ENCODE data around the gene N4BP3. TPM values are rescaled to one million over a fixed set of nuclear protein-coding genes. Genes with fewer than 3 reads are reported as not detected.

The N4BP3 gene
- total RNA-seq, 1 experiment from 2014 or later = 46.2 TPM

DNA sequence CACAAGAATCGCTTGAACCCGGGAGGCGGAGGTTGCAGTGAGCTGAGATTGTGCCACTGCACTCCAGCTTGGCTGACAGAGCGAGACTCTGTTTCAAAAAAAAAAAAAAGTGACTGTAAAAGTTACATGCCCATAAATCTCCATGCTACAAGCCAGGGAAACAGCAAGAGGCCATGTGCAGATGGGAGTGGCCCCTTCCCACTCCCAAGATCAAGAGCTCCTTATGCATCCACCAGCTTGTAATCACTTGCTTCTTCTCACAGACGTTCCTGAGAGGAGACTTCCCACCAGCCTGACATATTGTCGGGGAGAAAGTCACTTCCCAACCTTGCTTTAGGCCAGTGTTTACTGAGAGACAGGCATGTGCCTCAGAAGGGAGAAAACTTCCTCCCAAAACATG lies 45.6 kb upstream of the N4BP3 start:
- no peaks in the 10 kb centered on the region for H3K36me3 Mint-ChIP-seq
- TF ChIP-seq TEAD1 (CRISPR knock-in tag; IDR thresholded peaks at IDR 0.05) (no peak), NR2C2 (CRISPR knock-in tag; IDR thresholded peaks at IDR 0.05) (no peak), RORB (CRISPR knock-in tag; IDR thresholded peaks at IDR 0.05) (no peak), CBFB (CRISPR knock-in tag; IDR thresholded peaks at IDR 0.05; ENCODE audit: low read depth) (no peak), SOX15 (CRISPR knock-in tag; IDR thresholded peaks at IDR 0.05) (no peak), RELA (CRISPR knock-in tag; IDR thresholded peaks at IDR 0.05; ENCODE audit: borderline replicate concordance) (no peak), TP53 (CRISPR knock-in tag; IDR thresholded peaks at IDR 0.05) (no peak), ZNF396 (CRISPR knock-in tag; IDR thresholded peaks at IDR 0.05; ENCODE audit: borderline replicate concordance) (no peak), MXD4 (CRISPR knock-in tag; IDR thresholded peaks at IDR 0.05; ENCODE audit: borderline replicate concordance) (no peak)
- TF ChIP-seq, protein P1, sequence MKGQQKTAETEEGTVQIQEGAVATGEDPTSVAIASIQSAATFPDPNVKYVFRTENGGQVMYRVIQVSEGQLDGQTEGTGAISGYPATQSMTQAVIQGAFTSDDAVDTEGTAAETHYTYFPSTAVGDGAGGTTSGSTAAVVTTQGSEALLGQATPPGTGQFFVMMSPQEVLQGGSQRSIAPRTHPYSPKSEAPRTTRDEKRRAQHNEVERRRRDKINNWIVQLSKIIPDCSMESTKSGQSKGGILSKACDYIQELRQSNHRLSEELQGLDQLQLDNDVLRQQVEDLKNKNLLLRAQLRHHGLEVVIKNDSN (CRISPR knock-in tag; IDR thresholded peaks at IDR 0.05) = no peak
- TF ChIP-seq, protein P2, sequence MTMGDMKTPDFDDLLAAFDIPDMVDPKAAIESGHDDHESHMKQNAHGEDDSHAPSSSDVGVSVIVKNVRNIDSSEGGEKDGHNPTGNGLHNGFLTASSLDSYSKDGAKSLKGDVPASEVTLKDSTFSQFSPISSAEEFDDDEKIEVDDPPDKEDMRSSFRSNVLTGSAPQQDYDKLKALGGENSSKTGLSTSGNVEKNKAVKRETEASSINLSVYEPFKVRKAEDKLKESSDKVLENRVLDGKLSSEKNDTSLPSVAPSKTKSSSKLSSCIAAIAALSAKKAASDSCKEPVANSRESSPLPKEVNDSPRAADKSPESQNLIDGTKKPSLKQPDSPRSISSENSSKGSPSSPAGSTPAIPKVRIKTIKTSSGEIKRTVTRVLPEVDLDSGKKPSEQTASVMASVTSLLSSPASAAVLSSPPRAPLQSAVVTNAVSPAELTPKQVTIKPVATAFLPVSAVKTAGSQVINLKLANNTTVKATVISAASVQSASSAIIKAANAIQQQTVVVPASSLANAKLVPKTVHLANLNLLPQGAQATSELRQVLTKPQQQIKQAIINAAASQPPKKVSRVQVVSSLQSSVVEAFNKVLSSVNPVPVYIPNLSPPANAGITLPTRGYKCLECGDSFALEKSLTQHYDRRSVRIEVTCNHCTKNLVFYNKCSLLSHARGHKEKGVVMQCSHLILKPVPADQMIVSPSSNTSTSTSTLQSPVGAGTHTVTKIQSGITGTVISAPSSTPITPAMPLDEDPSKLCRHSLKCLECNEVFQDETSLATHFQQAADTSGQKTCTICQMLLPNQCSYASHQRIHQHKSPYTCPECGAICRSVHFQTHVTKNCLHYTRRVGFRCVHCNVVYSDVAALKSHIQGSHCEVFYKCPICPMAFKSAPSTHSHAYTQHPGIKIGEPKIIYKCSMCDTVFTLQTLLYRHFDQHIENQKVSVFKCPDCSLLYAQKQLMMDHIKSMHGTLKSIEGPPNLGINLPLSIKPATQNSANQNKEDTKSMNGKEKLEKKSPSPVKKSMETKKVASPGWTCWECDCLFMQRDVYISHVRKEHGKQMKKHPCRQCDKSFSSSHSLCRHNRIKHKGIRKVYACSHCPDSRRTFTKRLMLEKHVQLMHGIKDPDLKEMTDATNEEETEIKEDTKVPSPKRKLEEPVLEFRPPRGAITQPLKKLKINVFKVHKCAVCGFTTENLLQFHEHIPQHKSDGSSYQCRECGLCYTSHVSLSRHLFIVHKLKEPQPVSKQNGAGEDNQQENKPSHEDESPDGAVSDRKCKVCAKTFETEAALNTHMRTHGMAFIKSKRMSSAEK (CRISPR knock-in tag; IDR thresholded peaks at IDR 0.05; ENCODE audit: borderline replicate concordance) = no peak
- TF ChIP-seq, protein P3, sequence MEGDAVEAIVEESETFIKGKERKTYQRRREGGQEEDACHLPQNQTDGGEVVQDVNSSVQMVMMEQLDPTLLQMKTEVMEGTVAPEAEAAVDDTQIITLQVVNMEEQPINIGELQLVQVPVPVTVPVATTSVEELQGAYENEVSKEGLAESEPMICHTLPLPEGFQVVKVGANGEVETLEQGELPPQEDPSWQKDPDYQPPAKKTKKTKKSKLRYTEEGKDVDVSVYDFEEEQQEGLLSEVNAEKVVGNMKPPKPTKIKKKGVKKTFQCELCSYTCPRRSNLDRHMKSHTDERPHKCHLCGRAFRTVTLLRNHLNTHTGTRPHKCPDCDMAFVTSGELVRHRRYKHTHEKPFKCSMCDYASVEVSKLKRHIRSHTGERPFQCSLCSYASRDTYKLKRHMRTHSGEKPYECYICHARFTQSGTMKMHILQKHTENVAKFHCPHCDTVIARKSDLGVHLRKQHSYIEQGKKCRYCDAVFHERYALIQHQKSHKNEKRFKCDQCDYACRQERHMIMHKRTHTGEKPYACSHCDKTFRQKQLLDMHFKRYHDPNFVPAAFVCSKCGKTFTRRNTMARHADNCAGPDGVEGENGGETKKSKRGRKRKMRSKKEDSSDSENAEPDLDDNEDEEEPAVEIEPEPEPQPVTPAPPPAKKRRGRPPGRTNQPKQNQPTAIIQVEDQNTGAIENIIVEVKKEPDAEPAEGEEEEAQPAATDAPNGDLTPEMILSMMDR (IDR thresholded peaks at IDR 0.05) = no peak
- TF ChIP-seq, protein P4, sequence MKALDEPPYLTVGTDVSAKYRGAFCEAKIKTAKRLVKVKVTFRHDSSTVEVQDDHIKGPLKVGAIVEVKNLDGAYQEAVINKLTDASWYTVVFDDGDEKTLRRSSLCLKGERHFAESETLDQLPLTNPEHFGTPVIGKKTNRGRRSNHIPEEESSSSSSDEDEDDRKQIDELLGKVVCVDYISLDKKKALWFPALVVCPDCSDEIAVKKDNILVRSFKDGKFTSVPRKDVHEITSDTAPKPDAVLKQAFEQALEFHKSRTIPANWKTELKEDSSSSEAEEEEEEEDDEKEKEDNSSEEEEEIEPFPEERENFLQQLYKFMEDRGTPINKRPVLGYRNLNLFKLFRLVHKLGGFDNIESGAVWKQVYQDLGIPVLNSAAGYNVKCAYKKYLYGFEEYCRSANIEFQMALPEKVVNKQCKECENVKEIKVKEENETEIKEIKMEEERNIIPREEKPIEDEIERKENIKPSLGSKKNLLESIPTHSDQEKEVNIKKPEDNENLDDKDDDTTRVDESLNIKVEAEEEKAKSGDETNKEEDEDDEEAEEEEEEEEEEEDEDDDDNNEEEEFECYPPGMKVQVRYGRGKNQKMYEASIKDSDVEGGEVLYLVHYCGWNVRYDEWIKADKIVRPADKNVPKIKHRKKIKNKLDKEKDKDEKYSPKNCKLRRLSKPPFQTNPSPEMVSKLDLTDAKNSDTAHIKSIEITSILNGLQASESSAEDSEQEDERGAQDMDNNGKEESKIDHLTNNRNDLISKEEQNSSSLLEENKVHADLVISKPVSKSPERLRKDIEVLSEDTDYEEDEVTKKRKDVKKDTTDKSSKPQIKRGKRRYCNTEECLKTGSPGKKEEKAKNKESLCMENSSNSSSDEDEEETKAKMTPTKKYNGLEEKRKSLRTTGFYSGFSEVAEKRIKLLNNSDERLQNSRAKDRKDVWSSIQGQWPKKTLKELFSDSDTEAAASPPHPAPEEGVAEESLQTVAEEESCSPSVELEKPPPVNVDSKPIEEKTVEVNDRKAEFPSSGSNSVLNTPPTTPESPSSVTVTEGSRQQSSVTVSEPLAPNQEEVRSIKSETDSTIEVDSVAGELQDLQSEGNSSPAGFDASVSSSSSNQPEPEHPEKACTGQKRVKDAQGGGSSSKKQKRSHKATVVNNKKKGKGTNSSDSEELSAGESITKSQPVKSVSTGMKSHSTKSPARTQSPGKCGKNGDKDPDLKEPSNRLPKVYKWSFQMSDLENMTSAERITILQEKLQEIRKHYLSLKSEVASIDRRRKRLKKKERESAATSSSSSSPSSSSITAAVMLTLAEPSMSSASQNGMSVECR (CRISPR knock-in tag; IDR thresholded peaks at IDR 0.05; ENCODE audit: borderline replicate concordance) = no peak
- no peaks in the 10 kb centered on the region for H3K9me3 Mint-ChIP-seq
- ATAC-seq (no peak), DNase-seq (ENCODE audit: low spot score) (no peak)
- no peak overlapping the region for H3K27ac Mint-ChIP-seq
- no peak overlapping the region for H3K4me3 Mint-ChIP-seq
- H3K4me1 Mint-ChIP-seq = peaks cover 4% of the 10 kb centered on the region; the same call in 1 of the 2 replicates
- ChIA-PET CTCF (interaction anchor here (1.9 kb wide), 1 partner anchor 86 kb away, joined by 4 read pairs; the partner anchor contains the start of gene NHP2), POLR2A (no interaction called here)
- no peaks in the 10 kb centered on the region; the same call in 1 of the 2 replicates for H3K27me3 Mint-ChIP-seq (ENCODE audit: low read depth)

DNA sequence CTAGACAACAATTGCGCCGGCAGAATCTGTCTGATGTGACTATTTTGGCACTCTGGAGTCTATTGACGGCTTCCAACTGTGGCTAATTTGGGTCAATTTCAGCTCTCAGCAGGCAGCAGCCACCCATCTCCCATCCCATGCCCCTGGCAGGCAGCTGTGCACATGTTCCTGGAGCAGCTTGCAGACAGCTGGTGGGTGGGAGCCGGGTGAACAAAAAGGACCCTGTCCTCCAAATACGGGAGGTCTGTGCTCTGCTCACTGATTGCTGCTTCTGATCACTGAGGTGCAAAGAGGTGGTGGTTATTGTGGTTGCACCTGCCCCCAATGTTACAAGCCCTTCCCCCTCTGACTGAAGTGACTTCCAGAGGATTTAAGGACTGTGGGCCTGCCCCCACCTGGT lies 45.0 kb upstream of the N4BP3 start:
- ATAC-seq = no peak
- H3K4me3 Mint-ChIP-seq = no peak overlapping the region
- H3K27me3 Mint-ChIP-seq (ENCODE audit: low read depth) = no peaks in the 10 kb centered on the region; the same call in 1 of the 2 replicates
- no peaks in the 10 kb centered on the region for H3K36me3 Mint-ChIP-seq
- no peak overlapping the region for H3K27ac Mint-ChIP-seq
- ChIA-PET POLR2A (no interaction called here), CTCF (interaction anchor here (1.9 kb wide), 1 partner anchor 86 kb away, joined by 4 read pairs; the partner anchor contains the start of gene NHP2)
- peaks cover 4% of the 10 kb centered on the region; the same call in 1 of the 2 replicates for H3K4me1 Mint-ChIP-seq
- TF ChIP-seq, protein P5, sequence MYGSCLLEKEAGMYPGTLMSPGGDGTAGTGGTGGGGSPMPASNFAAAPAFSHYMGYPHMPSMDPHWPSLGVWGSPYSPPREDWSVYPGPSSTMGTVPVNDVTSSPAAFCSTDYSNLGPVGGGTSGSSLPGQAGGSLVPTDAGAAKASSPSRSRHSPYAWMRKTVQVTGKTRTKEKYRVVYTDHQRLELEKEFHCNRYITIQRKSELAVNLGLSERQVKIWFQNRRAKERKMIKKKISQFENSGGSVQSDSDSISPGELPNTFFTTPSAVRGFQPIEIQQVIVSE (CRISPR knock-in tag; IDR thresholded peaks at IDR 0.05; ENCODE audit: borderline replicate concordance) = no peak
- TF ChIP-seq ATF1 (CRISPR knock-in tag; IDR thresholded peaks at IDR 0.05) (no peak), IRF2 (CRISPR knock-in tag; IDR thresholded peaks at IDR 0.05; ENCODE audit: borderline replicate concordance, low read depth) (no peak), FOXJ3 (CRISPR knock-in tag; IDR thresholded peaks at IDR 0.05; ENCODE audit: borderline replicate concordance) (no peak), EMX1 (CRISPR knock-in tag; IDR thresholded peaks at IDR 0.05) (no peak)
- TF ChIP-seq, protein P6, sequence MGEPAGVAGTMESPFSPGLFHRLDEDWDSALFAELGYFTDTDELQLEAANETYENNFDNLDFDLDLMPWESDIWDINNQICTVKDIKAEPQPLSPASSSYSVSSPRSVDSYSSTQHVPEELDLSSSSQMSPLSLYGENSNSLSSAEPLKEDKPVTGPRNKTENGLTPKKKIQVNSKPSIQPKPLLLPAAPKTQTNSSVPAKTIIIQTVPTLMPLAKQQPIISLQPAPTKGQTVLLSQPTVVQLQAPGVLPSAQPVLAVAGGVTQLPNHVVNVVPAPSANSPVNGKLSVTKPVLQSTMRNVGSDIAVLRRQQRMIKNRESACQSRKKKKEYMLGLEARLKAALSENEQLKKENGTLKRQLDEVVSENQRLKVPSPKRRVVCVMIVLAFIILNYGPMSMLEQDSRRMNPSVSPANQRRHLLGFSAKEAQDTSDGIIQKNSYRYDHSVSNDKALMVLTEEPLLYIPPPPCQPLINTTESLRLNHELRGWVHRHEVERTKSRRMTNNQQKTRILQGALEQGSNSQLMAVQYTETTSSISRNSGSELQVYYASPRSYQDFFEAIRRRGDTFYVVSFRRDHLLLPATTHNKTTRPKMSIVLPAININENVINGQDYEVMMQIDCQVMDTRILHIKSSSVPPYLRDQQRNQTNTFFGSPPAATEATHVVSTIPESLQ (CRISPR knock-in tag; IDR thresholded peaks at IDR 0.05) = no peak
- H3K9me3 Mint-ChIP-seq = no peaks in the 10 kb centered on the region
- DNase-seq (ENCODE audit: low spot score) = no peak

All from WTC11 (cell line).